HCT116 (cell line): ENCODE results near the gene GBE1. TPM values are rescaled to one million over a fixed set of nuclear protein-coding genes. Genes with fewer than 3 reads are reported as not detected.

ENCODE experiments used
- ATAC-seq: fragments of 200-7000 bp; cut with Tn5 transposase; 2 replicates; pipeline ENCODE4 v1.9.1; 2020; ENCODE audit warnings: mild to moderate bottlenecking, moderate library complexity
- BruUV-seq: library from RNA; stranded (reverse); fragments of 400-500 nt; replicated peaks from 2 replicates; lab custom pipeline; 2021; lab: Mats Ljungman, UMichigan
- CTCF ChIA-PET: fragments of 300-600 bp; sonication (Branson Sonifier 250); formaldehyde crosslinking; loops from one replicate; lab custom pipeline; 2021; ENCODE audit warnings: antibody characterized with exemption; lab: Charles Lee
- POLR2A ChIA-PET: fragments of 300-600, 350-600 bp; sonication (Branson Sonifier 250); formaldehyde crosslinking; loops from one replicate; lab custom pipeline; 2021; ENCODE audit warnings: antibody characterized with exemption; lab: Charles Lee
- RAD21 ChIA-PET, 2 experiments: fragments of 300-600 bp; sonication (Branson Sonifier 250); formaldehyde crosslinking; loops; one replicate each; lab custom pipeline; 2023; ENCODE audit warnings: low total read pairs in 2 of 2; ENCODE audit not compliant: uncharacterized antibody in 2 of 2, unreplicated experiment in 2 of 2, low non-redundant PET in 1 of 2; lab: Charles Lee
- DNase-seq: peaks from one replicate; pipeline ENCODE4 v3.0.0-alpha.2; 2010; ENCODE audit warnings: low read depth, low spot score
- H2AFZ ChIP-seq: fragments of 200-600 bp; shearing (Covaris generic), sonication (generic); 2 replicates; pipeline ENCODE4 v1.6.1; 2017; ENCODE audit warnings: low read depth, mixed run types, mixed read lengths, antibody characterized with exemption, low read length; ENCODE audit not compliant: poor library complexity, severe bottlenecking
- H3K27ac ChIP-seq: 2 replicates; pipeline ENCODE4 v1.5.1; 2012; ENCODE audit warnings: low read depth, low read length
- H3K27me3 ChIP-seq: fragments of 200-600 bp; sonication (generic); 2 replicates; pipeline ENCODE4 v1.6.1; 2016; ENCODE audit warnings: mixed run types, low read length, mixed read lengths; ENCODE audit not compliant: insufficient read depth
- H3K36me3 ChIP-seq, 2 experiments: fragments of 200-500 bp in 1 of 2; fragments of 200-600 bp in 1 of 2; sonication (Bioruptor generic) in 1 of 2; sonication (generic) in 1 of 2; 2 replicates each; pipeline versions ENCODE4 v1.5.1 to v1.6.1; 2014 to 2016; ENCODE audit warnings: low read length in 2 of 2, inconsistent platforms in 1 of 2, mixed read lengths in 1 of 2, mixed run types in 1 of 2; ENCODE audit not compliant: insufficient read depth in 2 of 2, control insufficient read depth in 1 of 2
- H3K4me1 ChIP-seq, 2 experiments: fragments of 200-600 bp in 1 of 2; sonication (generic) in 1 of 2; 2 replicates each; pipeline versions ENCODE4 v1.5.1 to v1.6.1; 2012 to 2017; ENCODE audit warnings: low read length in 2 of 2, inconsistent platforms in 1 of 2, mild to moderate bottlenecking in 1 of 2, mixed read lengths in 1 of 2, mixed run types in 1 of 2, moderate library complexity in 1 of 2; ENCODE audit not compliant: insufficient read depth in 2 of 2, control insufficient read depth in 1 of 2
- H3K4me2 ChIP-seq: fragments of 200-600 bp; sonication (generic); 2 replicates; pipeline ENCODE4 v1.6.1; 2017; ENCODE audit warnings: mixed run types, low read length, mixed read lengths
- H3K4me3 ChIP-seq, 2 experiments: fragments of 200-600 bp in 1 of 2; sonication (generic) in 1 of 2; replicated peaks in 1 of 2; 2 replicates each; pipeline ENCODE4 v1.5.1; 2011 to 2016; ENCODE audit warnings: low read length in 2 of 2, control low read depth in 1 of 2, low read depth in 1 of 2, mild to moderate bottlenecking in 1 of 2, mixed read lengths in 1 of 2, mixed run types in 1 of 2
- H3K79me2 ChIP-seq: fragments of 200-600 bp; sonication (generic); 2 replicates; pipeline ENCODE4 v1.6.1; 2017; ENCODE audit warnings: mild to moderate bottlenecking, mixed run types, low read length, moderate library complexity, mixed read lengths; ENCODE audit not compliant: insufficient read depth
- H3K9ac ChIP-seq: fragments of 200-600 bp; sonication (generic); 2 replicates; pipeline ENCODE4 v1.6.1; 2016; ENCODE audit warnings: low read length, mixed read lengths
- H3K9me2 ChIP-seq: fragments of 200-600 bp; sonication (generic), shearing (Covaris generic); 2 replicates; pipeline ENCODE4 v1.6.1; 2017; ENCODE audit warnings: mixed run types, mild to moderate bottlenecking, moderate library complexity; ENCODE audit not compliant: insufficient read depth
- H3K9me3 ChIP-seq, 2 experiments: fragments of 200-500 bp in 1 of 2; fragments of 200-600 bp in 1 of 2; sonication (Bioruptor generic) in 1 of 2; sonication (generic) in 1 of 2; 2 replicates each; pipeline ENCODE4 v1.6.1; 2014 to 2017; ENCODE audit warnings: low read length in 2 of 2, mixed read lengths in 2 of 2, inconsistent platforms in 1 of 2, low read depth in 1 of 2, mild to moderate bottlenecking in 1 of 2, mixed run types in 1 of 2, moderate library complexity in 1 of 2; ENCODE audit not compliant: control insufficient read depth in 1 of 2, insufficient read depth in 1 of 2
- H4K20me1 ChIP-seq: fragments of 200-600 bp; sonication (generic), shearing (Covaris generic); 2 replicates; pipeline ENCODE4 v1.6.1; 2017; ENCODE audit warnings: mixed run types, mild to moderate bottlenecking, moderate library complexity; ENCODE audit not compliant: insufficient read depth
- CTCF ChIP-seq, 3 experiments: fragments of 200-600 bp in 1 of 3; sonication (generic) in 1 of 3; IDR thresholded peaks in 2 of 3; conservative IDR thresholded peaks in 1 of 3; 2 replicates each; pipeline ENCODE4 v1.5.1; 2012 to 2017; ENCODE audit warnings: low read depth in 2 of 3, low read length in 2 of 3, antibody characterized with exemption in 1 of 3, borderline replicate concordance in 1 of 3, control low read depth in 1 of 3, mild to moderate bottlenecking in 1 of 3, mixed read lengths in 1 of 3, mixed run types in 1 of 3, moderate library complexity in 1 of 3; ENCODE audit not compliant: insufficient read depth in 1 of 3
- ELF1 ChIP-seq: IDR thresholded peaks from 2 replicates; pipeline ENCODE4 v1.6.1; 2012; ENCODE audit warnings: low read depth, borderline replicate concordance
- EZH2phosphoT487 ChIP-seq: fragments of 200-600 bp; IDR thresholded peaks from 2 replicates; pipeline ENCODE4 v1.6.1; 2018; ENCODE audit warnings: antibody characterized with exemption, borderline replicate concordance
- JUND ChIP-seq: IDR thresholded peaks from 2 replicates; pipeline ENCODE4 v1.6.1; 2012
- REST ChIP-seq: IDR thresholded peaks from 2 replicates; pipeline ENCODE4 v1.6.1; 2012; ENCODE audit warnings: low read depth
- TCF7L2 ChIP-seq: IDR thresholded peaks from 2 replicates; pipeline ENCODE4 v1.7.0; 2011; ENCODE audit warnings: borderline replicate concordance, inconsistent platforms; ENCODE audit not compliant: insufficient read depth, insufficient read length; ENCODE audit errors: extremely low read depth
- ZBTB33 ChIP-seq: IDR thresholded peaks from 2 replicates; pipeline ENCODE4 v1.6.1; 2011; ENCODE audit warnings: mild to moderate bottlenecking, low read length, moderate library complexity; ENCODE audit not compliant: insufficient replicate concordance; ENCODE audit errors: extremely low read depth
- ZFX ChIP-seq: fragments of 450-650 bp; IDR thresholded peaks from 2 replicates; pipeline ENCODE4 v1.6.1; 2017
- ZNF274 ChIP-seq: fragments of 200-500 bp; sonication (Bioruptor generic); IDR thresholded peaks from 2 replicates; pipeline ENCODE4 v1.6.1; 2014; ENCODE audit warnings: mild to moderate bottlenecking, low read depth, low read length, inconsistent platforms
- intact Hi-C: fragments of 100-400 bp; cut with micrococcal nuclease; formaldehyde crosslinking; loops from 2 replicates; pipeline ENCODE4 v1.10.0; 2022
- total RNA-seq: library from RNA; stranded (reverse); gene quantifications from one replicate; pipeline ENCODE4 v1.2.1, GENCODE V29; 2021; ENCODE audit not compliant: unreplicated experiment

The GBE1 gene
- total RNA-seq, 1 experiment from 2014 or later, result 27.7 TPM

- DNase-seq, result no peak
- intact Hi-C loops, result no loop called here
- no peak overlapping the region for H3K4me3 ChIP-seq
- no peaks in the 10 kb centered on the region for H3K9me2 ChIP-seq
- RAD21 ChIA-PET, result no interaction called here
- H3K4me1 ChIP-seq, result no peaks in the 10 kb centered on the region
- TF ChIP-seq ZNF274, result no peak
- no peak for TF ChIP-seq ZFX
- TF ChIP-seq EZH2phosphoT487, result no peak
- no peak for TF ChIP-seq ELF1
- no peak for TF ChIP-seq ZBTB33
- TF ChIP-seq TCF7L2, result no peak
- TF ChIP-seq REST, result no peak
- TF ChIP-seq JUND, result no peak
- no peak for TF ChIP-seq CTCF (IDR thresholded peaks at IDR 0.05 in 2 of 3, conservative IDR thresholded peaks at IDR 0.05 in 1 of 3; ENCODE audit: borderline replicate concordance in 1 of 3, insufficient read depth in 1 of 3, low read depth in 2 of 3, low read length in 2 of 3)
- TF ChIP-seq, all 23 proteins: peak for 0
- H3K79me2 ChIP-seq, result no peaks in the 10 kb centered on the region
- no peaks in the 10 kb centered on the region for H3K27me3 ChIP-seq
- CTCF ChIA-PET, result no interaction called here
- POLR2A ChIA-PET, result no interaction called here
- no peaks in the 10 kb centered on the region for H3K9me3 ChIP-seq
- no peaks in the 10 kb centered on the region for H3K36me3 ChIP-seq
- H3K9ac ChIP-seq, result no peak overlapping the region
- H4K20me1 ChIP-seq, result 0 out of 2 replicates have a peak, but pooled peaks cover 2% of the 10 kb centered on the region
- BruUV-seq, result no TSS peak
- no peak overlapping the region for H2AFZ ChIP-seq
- no peak overlapping the region for H3K4me2 ChIP-seq
- H3K27ac ChIP-seq, result no peak overlapping the region
- no peak for ATAC-seq
Observed at GRCh38 chr3:81713031-81713430, 48.4 kb downstream of the GBE1 start.
